Fibroblast of pulmonary artery (primary cell): ENCODE data around the gene RAD51AP1.
A peak's percentile ranks its signal among the peaks of the same experiment; 100 is the strongest.

ENCODE experiments used
- DNase-seq: peaks from one replicate; pipeline ENCODE4 v3.0.0-alpha.2; 2010; ENCODE audit warnings: low read depth
- H3K4me3 ChIP-seq: replicated peaks from 2 replicates; pipeline ENCODE4 v1.5.1; 2011; ENCODE audit warnings: low read depth, mild to moderate bottlenecking, control low read depth, low read length, moderate library complexity
- TF ChIP-seq, protein P1 (sequence below): IDR thresholded peaks from 2 replicates; pipeline ENCODE4 v1.5.1; 2011; ENCODE audit warnings: mild to moderate bottlenecking, control low read depth, low read length, inconsistent platforms; ENCODE audit errors: missing control alignments

The RAD51AP1 gene

DNA sequence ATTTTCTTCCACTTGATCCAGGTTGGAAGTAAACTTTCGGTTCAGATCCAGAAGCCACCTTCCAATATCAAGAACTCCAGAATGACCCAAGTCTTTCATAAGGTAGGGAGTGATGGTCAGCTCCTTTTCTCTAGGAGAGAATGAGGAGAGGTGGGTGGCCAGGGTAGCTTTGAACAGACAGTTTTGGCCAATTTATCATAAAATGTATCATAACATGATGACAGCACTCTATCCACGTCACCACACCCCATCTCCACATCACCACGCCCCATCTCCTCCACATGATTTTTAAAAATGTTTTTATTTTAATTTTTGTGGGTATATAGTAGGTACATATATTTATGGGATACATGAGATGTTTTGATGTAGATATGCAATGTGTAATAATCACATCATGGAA is 50.2 kb downstream of the RAD51AP1 start:
- no peak overlapping the region for H3K4me3 ChIP-seq
- DNase-seq, result no peak
- TF ChIP-seq, protein P1, sequence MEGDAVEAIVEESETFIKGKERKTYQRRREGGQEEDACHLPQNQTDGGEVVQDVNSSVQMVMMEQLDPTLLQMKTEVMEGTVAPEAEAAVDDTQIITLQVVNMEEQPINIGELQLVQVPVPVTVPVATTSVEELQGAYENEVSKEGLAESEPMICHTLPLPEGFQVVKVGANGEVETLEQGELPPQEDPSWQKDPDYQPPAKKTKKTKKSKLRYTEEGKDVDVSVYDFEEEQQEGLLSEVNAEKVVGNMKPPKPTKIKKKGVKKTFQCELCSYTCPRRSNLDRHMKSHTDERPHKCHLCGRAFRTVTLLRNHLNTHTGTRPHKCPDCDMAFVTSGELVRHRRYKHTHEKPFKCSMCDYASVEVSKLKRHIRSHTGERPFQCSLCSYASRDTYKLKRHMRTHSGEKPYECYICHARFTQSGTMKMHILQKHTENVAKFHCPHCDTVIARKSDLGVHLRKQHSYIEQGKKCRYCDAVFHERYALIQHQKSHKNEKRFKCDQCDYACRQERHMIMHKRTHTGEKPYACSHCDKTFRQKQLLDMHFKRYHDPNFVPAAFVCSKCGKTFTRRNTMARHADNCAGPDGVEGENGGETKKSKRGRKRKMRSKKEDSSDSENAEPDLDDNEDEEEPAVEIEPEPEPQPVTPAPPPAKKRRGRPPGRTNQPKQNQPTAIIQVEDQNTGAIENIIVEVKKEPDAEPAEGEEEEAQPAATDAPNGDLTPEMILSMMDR, result no peak

DNA sequence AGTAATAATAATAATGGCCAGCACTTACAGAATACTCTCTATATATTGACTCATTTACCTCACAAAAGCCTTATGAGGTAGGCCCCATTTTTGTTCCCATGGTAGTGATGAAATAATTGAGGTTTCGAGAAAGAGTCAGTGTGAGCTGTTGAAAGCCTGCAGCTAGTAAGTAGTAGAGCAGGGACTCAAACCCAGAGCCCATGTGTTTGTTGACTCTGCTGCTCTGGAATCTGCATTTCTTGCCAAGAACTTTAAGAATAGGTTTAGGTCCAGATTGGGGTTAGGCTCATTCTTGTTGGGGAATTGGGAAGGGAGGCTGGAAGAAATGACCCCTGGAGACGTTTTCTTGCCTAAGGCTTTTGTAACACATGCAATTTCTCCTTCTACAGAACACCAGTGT is 51.3 kb downstream of the RAD51AP1 start:
- no peak overlapping the region for H3K4me3 ChIP-seq
- TF ChIP-seq, protein P1, result no peak
- no peak for DNase-seq

DNA sequence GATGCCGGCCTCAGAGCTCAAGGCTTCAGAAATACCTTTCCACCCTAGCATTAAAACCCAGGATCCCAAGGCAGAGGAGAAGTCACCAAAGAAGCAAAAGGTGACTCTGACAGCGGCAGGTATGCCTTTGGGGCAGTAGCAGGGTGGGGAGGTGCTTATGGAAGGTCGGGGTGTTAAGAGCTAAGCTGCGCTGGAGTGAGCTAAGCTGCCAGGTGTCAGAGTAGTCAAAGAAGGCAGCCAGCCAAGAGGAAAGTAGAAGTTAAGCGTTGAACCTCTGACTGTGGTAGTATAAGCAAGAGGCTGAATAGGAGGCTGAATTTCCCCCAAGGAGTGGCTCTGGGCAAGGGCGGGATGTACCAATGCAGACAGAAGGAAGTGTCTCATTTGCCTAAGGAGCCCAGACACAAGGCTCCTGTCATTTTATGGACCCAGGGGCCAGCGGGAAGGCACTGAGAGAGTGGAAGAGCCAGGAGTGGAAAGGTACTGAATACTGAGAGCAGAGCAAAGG is 52.5 kb downstream of the RAD51AP1 start:
- H3K4me3 ChIP-seq, result no peak overlapping the region
- no peak for DNase-seq
- TF ChIP-seq, protein P1, result no peak

DNA sequence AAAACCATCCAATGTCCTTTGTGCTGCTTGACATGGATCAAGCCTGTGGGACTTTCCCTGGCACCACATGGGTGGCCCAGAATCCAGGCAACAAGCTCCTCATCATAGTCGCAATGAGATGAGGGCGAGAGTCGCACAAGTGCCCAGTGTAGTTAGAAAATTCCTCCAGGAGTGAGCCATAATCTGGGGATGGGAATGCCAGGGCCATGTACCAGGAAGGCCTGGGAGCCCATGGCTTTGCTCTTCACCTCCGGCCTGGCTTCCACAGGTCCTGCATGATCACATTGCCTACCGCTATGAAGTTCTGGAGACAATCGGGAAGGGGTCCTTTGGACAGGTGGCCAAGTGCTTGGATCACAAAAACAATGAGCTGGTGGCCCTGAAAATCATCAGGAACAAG is 57.2 kb downstream of the RAD51AP1 start:
- H3K4me3 ChIP-seq, result no peak overlapping the region
- no peak for DNase-seq
- TF ChIP-seq, protein P1, result no peak

DNA sequence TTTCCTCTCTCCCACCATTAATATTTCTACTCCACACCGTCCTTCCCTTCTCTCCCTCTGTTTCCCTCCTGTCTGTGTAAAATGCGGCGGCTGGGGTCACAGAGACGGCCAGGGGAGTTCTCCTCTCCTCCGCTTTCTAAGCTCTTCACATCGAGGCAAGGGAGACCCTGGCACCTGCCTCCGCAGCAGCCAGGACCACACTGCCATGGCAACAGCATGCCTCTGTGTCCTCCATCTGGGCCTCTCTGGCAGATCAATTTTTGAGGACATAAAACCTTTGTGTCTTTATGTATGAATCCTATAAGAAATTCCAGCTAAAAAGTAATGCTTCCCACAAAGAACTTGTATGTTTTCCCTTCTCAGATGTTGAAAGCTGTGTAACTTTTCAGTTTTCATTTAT is 64.7 kb downstream of the RAD51AP1 start:
- no peak overlapping the region for H3K4me3 ChIP-seq
- no peak for DNase-seq

DNA sequence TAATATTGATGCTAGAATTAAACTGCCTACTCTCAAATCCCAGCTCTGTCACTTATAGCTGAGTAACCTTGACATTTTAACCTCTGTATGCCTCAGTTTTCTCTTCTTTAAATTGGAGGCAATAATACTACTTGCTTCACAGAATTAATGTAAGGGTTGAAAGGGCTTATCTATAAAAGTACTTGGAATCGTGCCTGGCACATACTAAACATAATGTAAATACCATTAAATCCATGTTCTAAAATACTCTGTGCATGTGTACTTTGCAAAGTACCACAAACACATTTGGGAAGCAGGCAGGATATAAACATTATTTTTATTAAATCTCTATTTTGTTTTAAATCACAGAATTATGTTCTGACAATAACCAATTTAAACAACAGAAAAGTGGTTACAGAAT is 65.3 kb downstream of the RAD51AP1 start:
- TF ChIP-seq, protein P1, result no peak
- H3K4me3 ChIP-seq, result no peak overlapping the region
- no peak for DNase-seq

More for the DNA sequence above, 64.7 kb downstream of the RAD51AP1 start:
- TF ChIP-seq, protein P1, result no peak

DNA sequence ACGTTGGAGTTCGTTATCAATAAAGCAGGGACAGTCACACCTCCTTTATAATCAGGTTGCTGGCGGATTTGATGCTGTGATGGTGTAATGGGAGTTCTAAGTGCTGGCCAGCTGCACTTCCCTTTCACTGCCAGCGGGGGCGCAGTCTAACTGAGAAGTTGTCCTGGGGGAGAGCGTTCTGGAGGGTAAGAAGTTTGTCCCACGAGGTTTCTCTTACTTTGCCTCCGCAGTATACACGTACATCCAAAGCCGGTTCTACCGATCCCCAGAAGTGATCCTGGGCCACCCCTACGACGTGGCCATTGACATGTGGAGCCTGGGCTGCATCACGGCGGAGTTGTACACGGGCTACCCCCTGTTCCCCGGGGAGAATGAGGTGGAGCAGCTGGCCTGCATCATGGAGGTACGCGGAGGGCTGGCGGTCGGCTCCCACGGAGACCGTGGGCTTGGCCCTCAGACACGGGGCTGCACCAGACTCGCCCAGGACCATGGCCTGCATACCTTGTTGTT is 66.0 kb downstream of the RAD51AP1 start:
- DNase-seq, result peak; percentile 92
- H3K4me3 ChIP-seq, result peak overlapping the region; percentile 91
- TF ChIP-seq, protein P1, result peak; percentile 99
